ENCODE results near the gene SPOCK2. TPM values are rescaled to one million over a fixed set of nuclear protein-coding genes. Genes with fewer than 3 reads are reported as not detected.

The SPOCK2 gene
- total RNA-seq, 4 donors from 2014 or later: 2.1 to 9.9 (median 5.0) TPM

- no peaks in the 10 kb centered on the region for H3K9me3 ChIP-seq
- H3K4me1 ChIP-seq: peaks cover 0 to 30% (median 5%) of the 10 kb centered on the region in 4 donors
- H3K36me3 ChIP-seq: no peaks in the 10 kb centered on the region
- no peaks in the 10 kb centered on the region for H3K27me3 ChIP-seq
- H3K4me3 ChIP-seq: no peak overlapping the region
- 68 to 78% methylated on average over 17 to 19 of the region's 19 CpGs for WGBS, 2 donors
- peak overlapping the region in 1 of 4 donors; percentile 4 for H3K27ac ChIP-seq
- no peak for DNase-seq (ENCODE audit: low spot score in 2 of 2)
- TF ChIP-seq POLR2A (IDR thresholded peaks at IDR 0.05) (no peak), EP300 (IDR thresholded peaks at IDR 0.05) (peak in 1 of 2 donors; percentile 41)
These were observed 57.4 kb downstream of the SPOCK2 start for GRCh38 chr10:72030762-72031543.

- Histone ChIP-seq H3K4me1 (peaks cover 0 to 38% (median 5%) of the 10 kb centered on the region in 4 donors), H3K27me3 (no peaks in the 10 kb centered on the region), H3K27ac (no peak overlapping the region), H3K9me3 (no peaks in the 10 kb centered on the region), H3K4me3 (no peak overlapping the region), H3K36me3 (no peaks in the 10 kb centered on the region)
- no peak for DNase-seq (ENCODE audit: low spot score in 2 of 2)
- 76 to 89% methylated on average over 1 of the region's 1 CpG for WGBS, 2 donors
- no peak for TF ChIP-seq POLR2A (IDR thresholded peaks at IDR 0.05)
- no peak for TF ChIP-seq CTCF (IDR thresholded peaks at IDR 0.05)
- TF ChIP-seq EP300 (IDR thresholded peaks at IDR 0.05): no peak
These were observed 58.9 kb downstream of the SPOCK2 start for GRCh38 chr10:72029414-72029813.

DNA sequence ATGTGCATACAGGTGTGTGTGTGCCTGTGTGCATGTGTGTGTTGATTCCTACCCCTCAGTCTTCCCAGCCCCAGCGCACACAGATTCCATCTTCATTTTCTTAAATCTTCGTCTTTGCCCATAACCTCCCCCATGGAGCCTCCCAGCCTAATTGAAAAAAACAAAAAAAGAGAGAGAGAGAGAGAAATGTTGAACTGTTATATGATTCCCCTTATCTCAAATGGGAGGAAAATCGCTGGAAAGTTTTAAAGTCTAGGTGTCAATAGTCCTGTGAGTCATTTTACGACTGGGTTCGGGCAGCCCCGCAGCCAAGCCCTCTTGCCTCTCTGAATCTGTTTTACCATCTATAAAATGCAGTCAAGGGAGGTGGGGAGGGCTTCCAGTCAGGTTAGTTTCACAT, 60.9 kb downstream of the SPOCK2 start:
- H3K27me3 ChIP-seq: no peaks in the 10 kb centered on the region
- no peaks in the 10 kb centered on the region for H3K9me3 ChIP-seq
- H3K4me1 ChIP-seq: peaks cover 0 to 38% (median 5%) of the 10 kb centered on the region in 4 donors
- H3K27ac ChIP-seq: no peak overlapping the region
- TF ChIP-seq CTCF (IDR thresholded peaks at IDR 0.05) (no peak), EP300 (IDR thresholded peaks at IDR 0.05) (no peak), POLR2A (IDR thresholded peaks at IDR 0.05) (no peak)
- DNase-seq (ENCODE audit: low spot score in 2 of 2): no peak
- 76% methylated on average over 6 of the region's 6 CpGs for WGBS, 2 donors
- H3K36me3 ChIP-seq: no peaks in the 10 kb centered on the region
- H3K4me3 ChIP-seq: no peak overlapping the region

- TF ChIP-seq POLR2A (IDR thresholded peaks at IDR 0.05) (no peak), EP300 (IDR thresholded peaks at IDR 0.05) (peak in 1 of 2 donors; percentile 10)
- Histone ChIP-seq H3K4me3 (no peak overlapping the region), H3K9me3 (no peaks in the 10 kb centered on the region), H3K27me3 (no peaks in the 10 kb centered on the region), H3K4me1 (peaks cover 0 to 40% (median 5%) of the 10 kb centered on the region in 4 donors), H3K36me3 (no peaks in the 10 kb centered on the region), H3K27ac (peak overlapping the region in 1 of 4 donors; percentile 21)
- peak; percentile 43 to 59 for DNase-seq (ENCODE audit: low spot score in 2 of 2)
- WGBS, 2 donors: 80 to 81% methylated on average over 14 of the region's 14 CpGs
These were observed 61.9 kb downstream of the SPOCK2 start for GRCh38 chr10:72026278-72027111.

DNA sequence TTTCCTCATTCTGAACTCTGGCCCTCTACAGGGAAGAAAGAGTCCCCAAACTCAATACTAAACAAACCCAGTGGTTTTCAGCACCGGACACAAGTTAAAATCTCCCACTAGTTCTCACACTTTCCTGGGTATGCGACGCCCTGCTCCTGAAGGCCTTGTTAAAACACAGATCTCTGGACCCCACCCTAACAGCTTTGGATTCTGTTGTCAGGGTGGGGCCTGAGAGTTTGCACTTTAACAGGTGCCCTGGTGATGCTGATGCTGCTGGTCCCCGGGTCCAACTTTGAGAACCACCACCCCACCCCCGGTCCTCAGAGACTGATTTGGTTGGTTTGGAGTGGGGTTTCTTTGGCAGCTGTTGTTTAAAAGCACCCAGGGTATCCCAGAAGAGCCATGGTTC, 62.5 kb downstream of the SPOCK2 start:
- Histone ChIP-seq H3K27me3 (no peaks in the 10 kb centered on the region), H3K27ac (peak overlapping the region in 1 of 4 donors; percentile 21), H3K36me3 (no peaks in the 10 kb centered on the region), H3K4me1 (peaks cover 0 to 40% (median 8%) of the 10 kb centered on the region in 4 donors), H3K9me3 (no peaks in the 10 kb centered on the region), H3K4me3 (no peak overlapping the region)
- 65 to 76% methylated on average over 5 of the region's 5 CpGs for WGBS, 2 donors
- DNase-seq (ENCODE audit: low spot score in 2 of 2): no peak
- TF ChIP-seq POLR2A (IDR thresholded peaks at IDR 0.05): no peak
- no peak for TF ChIP-seq EP300 (IDR thresholded peaks at IDR 0.05)
- TF ChIP-seq CTCF (IDR thresholded peaks at IDR 0.05): no peak
